ENCODE measurements around the gene DCDC2B.

The DCDC2B gene

DNA sequence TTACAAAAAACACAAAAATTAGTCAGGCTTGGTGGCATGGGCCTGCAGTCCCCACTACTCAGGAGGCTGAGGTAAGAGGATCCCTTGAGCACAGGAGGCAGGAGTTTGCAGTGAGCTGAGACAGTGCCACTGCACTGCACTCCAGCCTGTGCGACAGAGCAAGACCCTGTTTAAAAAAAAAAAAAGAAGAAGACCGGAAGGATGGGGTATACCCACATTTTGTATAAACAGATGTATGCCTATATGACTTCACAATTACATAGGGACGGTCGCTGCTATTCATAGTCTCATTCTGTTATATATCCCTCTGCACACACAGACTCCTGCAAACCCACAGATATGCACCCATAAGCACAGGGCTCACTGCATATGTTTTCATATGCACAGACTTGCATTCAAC is 54.9 kb downstream of the DCDC2B start:
- no peak for DNase-seq
